Ovary (tissue), 9 donors: Measurements from ENCODE around the gene CHST12. TPM values are rescaled to one million over a fixed set of nuclear protein-coding genes. Genes with fewer than 3 reads are reported as not detected.

Experiments used
- DNase-seq, 5 donors: peaks; one replicate each; pipeline ENCODE4 v3.0.0-alpha.2; 2019 to 2020
- H3K27ac ChIP-seq, 2 donors: fragments of 200-600 bp; one replicate each; pipeline versions ENCODE4 v1.5.1 to v1.8.0; 2019 to 2022
- H3K27me3 ChIP-seq: fragments of 200-600 bp; one replicate; pipeline ENCODE4 v1.8.0; 2022
- H3K36me3 ChIP-seq: fragments of 200-600 bp; sonication (generic); one replicate; pipeline ENCODE4 v1.5.1; 2019
- H3K4me1 ChIP-seq: one replicate; pipeline ENCODE4 v1.8.1; 2013; ENCODE audit warnings: mild to moderate bottlenecking, moderate library complexity; ENCODE audit not compliant: insufficient read depth
- H3K4me3 ChIP-seq: fragments of 200-600 bp; sonication (generic); one replicate; pipeline ENCODE4 v1.5.1; 2017
- H3K9me3 ChIP-seq, 2 donors: fragments of 200-600 bp in 1 of 2; sonication (generic) in 1 of 2; one replicate each; pipeline versions ENCODE4 v1.5.1 to v1.8.1; 2013 to 2019; ENCODE audit warnings: mild to moderate bottlenecking in 1 of 2, moderate library complexity in 1 of 2
- EP300 ChIP-seq: sonication (generic); formaldehyde crosslinking; IDR thresholded peaks from one replicate; pipeline ENCODE4 v1.6.1; 2017; ENCODE audit warnings: antibody characterized with exemption
- POLR2A ChIP-seq: fragments of 450-650 bp; IDR thresholded peaks from one replicate; pipeline ENCODE4 v1.6.1; 2017; ENCODE audit warnings: antibody characterized with exemption, mild to moderate bottlenecking, moderate library complexity
- WGBS, 3 donors: extraction: QIAGEN DNeasy Blood & Tissue Kit in 1 of 3; methylation state at CpG; one replicate each; pipeline versions ENCODE4 v1.1.5 to v1.1.7; 2013 to 2017; 5-methylcytosine and 5-hydroxymethylcytosine counted together
- intact Hi-C, 4 donors: fragments of 100-400 bp; cut with DNase I; formaldehyde crosslinking; loops; one replicate each; pipeline versions ENCODE4 v1.11.0 to v1.15.1; 2022 to 2023
- polyA plus RNA-seq, 2 donors: library from polyadenylated mRNA; stranded (reverse); fragments of 200-250 nt in 1 of 2; fragments of 350-450 nt in 1 of 2; fragmentation: Illumina TruSeq in 1 of 2; extraction: RNeasy Lipid Tissue Mini Kit (QIAGEN cat#74804) in 1 of 2; gene quantifications; one replicate each; pipeline ENCODE4 v1.2.3, GENCODE V29; 2013 to 2014
- total RNA-seq, 7 donors: library from RNA; depleted of rRNA in 2 of 7; stranded (reverse); fragments of >200 nt in 2 of 7; fragmentation: NEBNext Ultra II Directional in 3 of 7; extraction: Animal tissue kit (Norgen Biotek cat#: 25700) in 3 of 7; gene quantifications; one replicate each; pipeline versions ENCODE4 v1.1.0 to v1.2.4, GENCODE V29; 2016 to 2023
- TF ChIP-seq, protein P1 (sequence below), 3 donors: fragments of 450-650 bp in 2 of 3; fragments of 200-600 bp in 1 of 3; IDR thresholded peaks; one replicate each; pipeline versions ENCODE4 v1.5.1 to v1.8.0; 2016 to 2022; ENCODE audit warnings: antibody characterized with exemption in 3 of 3, mild to moderate bottlenecking in 1 of 3
- donor health status: DM: no; HTN: no; CAD: no; lungs with moderate emphysema.
- donor health status: DM: no; HTN: no; CAD: no.
- donor health status: Bipolar disorder and iron deficiency.
- donor health status: DM: yes; HTN: yes; CAD: no.
- donor health status: DM: no; HTN: no; CAD: no.
- donor health status: DM: yes; HTN: yes; CAD: no.

The CHST12 gene
- total and polyA plus RNA-seq, 9 donors: 3.9 to 21.7 (median 12.6) TPM

DNA sequence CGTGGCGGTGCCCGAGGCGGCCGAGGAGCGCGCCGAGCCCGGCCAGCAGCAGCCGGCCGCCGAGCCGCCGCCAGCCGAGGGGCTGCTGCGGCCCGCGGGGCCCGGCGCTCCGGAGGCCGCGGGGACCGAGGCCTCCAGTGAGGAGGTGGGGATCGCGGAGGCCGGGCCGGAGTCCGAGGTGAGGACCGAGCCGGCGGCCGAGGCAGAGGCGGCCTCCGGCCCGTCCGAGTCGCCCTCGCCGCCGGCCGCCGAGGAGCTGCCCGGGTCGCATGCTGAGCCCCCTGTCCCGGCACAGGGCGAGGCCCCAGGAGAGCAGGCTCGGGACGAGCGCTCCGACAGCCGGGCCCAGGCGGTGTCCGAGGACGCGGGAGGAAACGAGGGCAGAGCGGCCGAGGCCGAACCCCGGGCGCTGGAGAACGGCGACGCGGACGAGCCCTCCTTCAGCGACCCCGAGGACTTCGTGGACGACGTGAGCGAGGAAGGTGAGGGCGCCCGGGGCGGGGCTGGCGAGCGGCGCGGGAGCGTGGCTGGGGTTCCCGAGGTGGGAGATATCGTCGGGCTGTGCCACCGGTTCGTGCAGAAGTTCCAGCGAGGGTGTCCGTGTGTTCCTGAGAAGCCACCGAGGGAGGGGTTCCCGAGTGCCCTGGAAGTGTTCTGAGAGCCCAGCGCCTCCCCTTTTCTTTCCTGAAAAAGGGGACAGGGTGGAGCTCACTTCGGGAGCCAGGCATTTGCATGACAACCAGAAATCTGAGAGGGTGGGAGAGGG is 48.3 kb upstream of the CHST12 start:
- TF ChIP-seq, protein P1, sequence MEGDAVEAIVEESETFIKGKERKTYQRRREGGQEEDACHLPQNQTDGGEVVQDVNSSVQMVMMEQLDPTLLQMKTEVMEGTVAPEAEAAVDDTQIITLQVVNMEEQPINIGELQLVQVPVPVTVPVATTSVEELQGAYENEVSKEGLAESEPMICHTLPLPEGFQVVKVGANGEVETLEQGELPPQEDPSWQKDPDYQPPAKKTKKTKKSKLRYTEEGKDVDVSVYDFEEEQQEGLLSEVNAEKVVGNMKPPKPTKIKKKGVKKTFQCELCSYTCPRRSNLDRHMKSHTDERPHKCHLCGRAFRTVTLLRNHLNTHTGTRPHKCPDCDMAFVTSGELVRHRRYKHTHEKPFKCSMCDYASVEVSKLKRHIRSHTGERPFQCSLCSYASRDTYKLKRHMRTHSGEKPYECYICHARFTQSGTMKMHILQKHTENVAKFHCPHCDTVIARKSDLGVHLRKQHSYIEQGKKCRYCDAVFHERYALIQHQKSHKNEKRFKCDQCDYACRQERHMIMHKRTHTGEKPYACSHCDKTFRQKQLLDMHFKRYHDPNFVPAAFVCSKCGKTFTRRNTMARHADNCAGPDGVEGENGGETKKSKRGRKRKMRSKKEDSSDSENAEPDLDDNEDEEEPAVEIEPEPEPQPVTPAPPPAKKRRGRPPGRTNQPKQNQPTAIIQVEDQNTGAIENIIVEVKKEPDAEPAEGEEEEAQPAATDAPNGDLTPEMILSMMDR (IDR thresholded peaks at IDR 0.05): no peak
- TF ChIP-seq POLR2A (peak; percentile 7), EP300 (no peak)
- 0 to 1% (median 0%) methylated on average over 26 to 92 of the region's 92 CpGs for WGBS, 3 donors
- Histone ChIP-seq H3K4me3 (peak overlapping the region; percentile 96), H3K27ac (peak overlapping the region; percentile 97 to 99), H3K4me1 (peaks cover 12% of the 10 kb centered on the region), H3K36me3 (no peaks in the 10 kb centered on the region), H3K9me3 (no peaks in the 10 kb centered on the region), H3K27me3 (no peaks in the 10 kb centered on the region)
- intact Hi-C loops: loop anchor here in 2 of 4 donors (5.0 to 10.0 kb wide), 2 partner anchors 110 to 783 kb away; partner anchors contain the start of genes MRM2 (in 2 of the 2), NUDT1 (in 2 of the 2) and PSMG3 (in 1 of the 2)
- DNase-seq: peak in 3 of 5 donors; percentile 40 to 56 (median 51)

GRCh38 chr7:2355705-2356008 is 47.8 kb upstream of the CHST12 start:
- DNase-seq: no peak
- intact Hi-C loops: loop anchor here in 2 of 4 donors (10.0 kb wide), 1 partner anchor 111 kb away; the partner anchor contains the start of genes MRM2 (in 2 of the 2) and NUDT1 (in 2 of the 2)
- TF ChIP-seq EP300: no peak
- TF ChIP-seq, protein P1 (IDR thresholded peaks at IDR 0.05): no peak
- TF ChIP-seq POLR2A: no peak
- no peaks in the 10 kb centered on the region for H3K27me3 ChIP-seq
- no peaks in the 10 kb centered on the region for H3K9me3 ChIP-seq
- H3K36me3 ChIP-seq: no peaks in the 10 kb centered on the region
- peak overlapping the region; percentile 96 for H3K4me3 ChIP-seq
- H3K4me1 ChIP-seq: peaks cover 12% of the 10 kb centered on the region
- no peak overlapping the region for H3K27ac ChIP-seq
- 2 to 4% (median 4%) methylated on average over 9 of the region's 9 CpGs for WGBS, 3 donors

- intact Hi-C loops: loop anchor here in 2 of 4 donors (10.0 kb wide), 1 partner anchor 112 kb away; the partner anchor contains the start of genes MRM2 (in 2 of the 2) and NUDT1 (in 2 of the 2)
- no peak overlapping the region for H3K4me3 ChIP-seq
- WGBS, 3 donors: 56 to 69% (median 61%) methylated on average over 8 of the region's 8 CpGs
- H3K27ac ChIP-seq: no peak overlapping the region
- H3K9me3 ChIP-seq: no peaks in the 10 kb centered on the region
- no peak for TF ChIP-seq EP300
- TF ChIP-seq POLR2A: no peak
- TF ChIP-seq, protein P1 (IDR thresholded peaks at IDR 0.05): no peak
- H3K36me3 ChIP-seq: no peaks in the 10 kb centered on the region
- peaks cover 12% of the 10 kb centered on the region for H3K4me1 ChIP-seq
- no peaks in the 10 kb centered on the region for H3K27me3 ChIP-seq
- no peak for DNase-seq
Observed at GRCh38 chr7:2357165-2357564, 46.2 kb upstream of the CHST12 start.

DNA sequence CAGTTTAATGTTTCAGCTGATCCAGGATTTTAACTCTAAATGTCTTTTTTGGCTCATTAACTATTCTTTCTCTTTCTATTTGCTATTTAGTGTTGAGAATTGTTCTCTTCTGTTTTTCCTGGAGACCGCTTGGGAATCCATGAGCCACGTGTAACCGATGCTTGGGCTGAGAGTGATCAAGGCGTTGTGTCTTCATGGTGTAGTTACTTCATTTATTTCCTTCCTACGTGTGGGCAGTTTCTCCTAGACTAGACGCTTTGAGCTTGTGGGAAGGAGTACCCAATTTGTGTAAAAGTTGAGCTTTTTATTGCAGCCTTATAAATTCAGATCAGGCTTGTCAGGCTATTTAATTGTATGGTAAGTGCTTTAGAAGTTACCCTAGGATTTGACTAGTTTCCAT is 45.8 kb upstream of the CHST12 start:
- Histone ChIP-seq H3K9me3 (no peaks in the 10 kb centered on the region), H3K4me1 (peaks cover 12% of the 10 kb centered on the region), H3K36me3 (no peaks in the 10 kb centered on the region), H3K4me3 (no peak overlapping the region), H3K27ac (no peak overlapping the region), H3K27me3 (no peaks in the 10 kb centered on the region)
- WGBS, 3 donors: 42 to 53% (median 51%) methylated on average over 6 of the region's 6 CpGs
- no peak for DNase-seq
- TF ChIP-seq EP300: no peak
- TF ChIP-seq, protein P1 (IDR thresholded peaks at IDR 0.05): no peak
- no peak for TF ChIP-seq POLR2A
- intact Hi-C loops: loop anchor here in 2 of 4 donors (10.0 kb wide), 1 partner anchor 113 kb away; the partner anchor contains the start of genes MRM2 (in 2 of the 2) and NUDT1 (in 2 of the 2)
